Upper lobe of left lung (tissue), 4 donors: ENCODE results near the gene ADPRS.

Source experiments
- POLR2A ChIP-seq, 4 donors: fragments of 450-650 bp; IDR thresholded peaks; one replicate each; pipeline ENCODE4 v1.5.1; 2016 to 2017; ENCODE audit warnings: antibody characterized with exemption in 4 of 4, mild to moderate bottlenecking in 2 of 4
- TF ChIP-seq, protein P1 (sequence below), 6 experiments: fragments of 450-650 bp in 4 of 6; fragments of 200-600 bp in 2 of 6; sonication (generic) in 2 of 6; IDR thresholded peaks; one replicate each; pipeline ENCODE4 v1.5.1; 2016 to 2019; ENCODE audit warnings: antibody characterized with exemption in 6 of 6

DNA sequence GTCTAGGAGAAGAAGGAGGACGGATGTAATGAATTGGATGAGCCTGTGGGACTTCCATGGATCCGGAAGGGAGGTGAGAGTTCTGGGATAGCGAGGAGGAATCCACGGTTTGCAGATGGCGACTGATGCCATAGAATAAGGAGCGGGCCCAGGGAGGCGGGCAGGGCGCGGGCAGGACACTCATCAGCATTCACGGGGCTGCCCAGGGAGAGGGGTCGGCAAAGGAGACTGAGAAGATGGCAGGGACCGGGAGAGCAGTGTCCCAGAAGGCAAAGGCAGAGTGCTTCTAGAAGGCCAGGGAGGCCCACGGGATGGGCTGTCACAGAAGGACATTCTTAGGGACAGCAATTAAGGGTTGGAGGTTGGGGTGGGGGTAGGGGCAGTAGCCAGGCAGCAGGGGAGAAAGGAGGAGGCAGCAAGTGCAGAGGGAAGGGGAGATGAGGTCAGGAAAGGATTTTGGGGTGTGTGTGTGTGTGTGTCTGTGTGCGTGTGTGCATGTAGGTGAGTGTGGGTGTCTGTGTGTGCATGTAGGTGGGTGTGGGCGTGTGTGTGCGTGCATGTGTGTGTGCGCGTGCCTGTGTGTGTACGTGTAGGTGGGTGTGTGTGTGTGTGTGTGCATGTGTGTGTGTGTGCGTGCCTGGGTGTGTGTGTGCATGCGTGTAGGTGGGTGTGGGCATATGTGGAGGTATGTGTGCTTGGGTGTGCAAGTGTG lies 37.5 kb downstream of the ADPRS start:
- TF ChIP-seq, protein P1, sequence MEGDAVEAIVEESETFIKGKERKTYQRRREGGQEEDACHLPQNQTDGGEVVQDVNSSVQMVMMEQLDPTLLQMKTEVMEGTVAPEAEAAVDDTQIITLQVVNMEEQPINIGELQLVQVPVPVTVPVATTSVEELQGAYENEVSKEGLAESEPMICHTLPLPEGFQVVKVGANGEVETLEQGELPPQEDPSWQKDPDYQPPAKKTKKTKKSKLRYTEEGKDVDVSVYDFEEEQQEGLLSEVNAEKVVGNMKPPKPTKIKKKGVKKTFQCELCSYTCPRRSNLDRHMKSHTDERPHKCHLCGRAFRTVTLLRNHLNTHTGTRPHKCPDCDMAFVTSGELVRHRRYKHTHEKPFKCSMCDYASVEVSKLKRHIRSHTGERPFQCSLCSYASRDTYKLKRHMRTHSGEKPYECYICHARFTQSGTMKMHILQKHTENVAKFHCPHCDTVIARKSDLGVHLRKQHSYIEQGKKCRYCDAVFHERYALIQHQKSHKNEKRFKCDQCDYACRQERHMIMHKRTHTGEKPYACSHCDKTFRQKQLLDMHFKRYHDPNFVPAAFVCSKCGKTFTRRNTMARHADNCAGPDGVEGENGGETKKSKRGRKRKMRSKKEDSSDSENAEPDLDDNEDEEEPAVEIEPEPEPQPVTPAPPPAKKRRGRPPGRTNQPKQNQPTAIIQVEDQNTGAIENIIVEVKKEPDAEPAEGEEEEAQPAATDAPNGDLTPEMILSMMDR (IDR thresholded peaks at IDR 0.05): no peak
- no peak for TF ChIP-seq POLR2A (IDR thresholded peaks at IDR 0.05)
